CD4-positive, alpha-beta memory T cell (primary cell): ENCODE results near the gene GSAP. TPM values are rescaled to one million over a fixed set of nuclear protein-coding genes. Genes with fewer than 3 reads are reported as not detected.

Experiments used
- CTCF ChIA-PET: fragments of 350-600 bp; sonication (Branson Sonifier 250); formaldehyde crosslinking; loops from one replicate; lab custom pipeline; 2021; ENCODE audit warnings: inconsistent platforms; ENCODE audit not compliant: partially characterized antibody; lab: Charles Lee
- POLR2A ChIA-PET: fragments of 350-600 bp; sonication (Branson Sonifier 250); formaldehyde crosslinking; loops from one replicate; lab custom pipeline; 2021; ENCODE audit not compliant: partially characterized antibody; lab: Charles Lee
- DNase-seq, 5 donors: peaks; one replicate each; pipeline versions ENCODE4 v3.0.0 to v3.0.0-alpha.2; 2020 to 2022; ENCODE audit warnings: mixed read lengths in 1 of 5
- H3K27ac ChIP-seq: one replicate; pipeline ENCODE4 v1.7.0; 2013; ENCODE audit warnings: low read depth, low read length
- H3K27me3 ChIP-seq: 2 replicates; pipeline ENCODE4 v1.7.0; 2013; ENCODE audit warnings: mild to moderate bottlenecking, low read length, moderate library complexity; ENCODE audit not compliant: insufficient read depth
- H3K36me3 ChIP-seq: 2 replicates; pipeline ENCODE4 v1.7.0; 2013; ENCODE audit warnings: mild to moderate bottlenecking, low read length, moderate library complexity; ENCODE audit not compliant: insufficient read depth
- H3K4me1 ChIP-seq: 2 replicates; pipeline ENCODE4 v1.7.0; 2013; ENCODE audit warnings: mild to moderate bottlenecking, low read length, moderate library complexity; ENCODE audit not compliant: insufficient read depth
- H3K4me3 ChIP-seq, 2 donors: one replicate each; pipeline ENCODE4 v1.7.0; 2013; ENCODE audit warnings: low read length in 2 of 2, mild to moderate bottlenecking in 1 of 2
- H3K9me3 ChIP-seq, 2 donors: one replicate each; pipeline ENCODE4 v1.7.0; 2013; ENCODE audit warnings: low read length in 2 of 2, control low read depth in 1 of 2; ENCODE audit not compliant: control insufficient read depth in 1 of 2
- H3K27ac Mint-ChIP-seq, 7 donors: one replicate each; pipeline ENCODE4 v1.8.0; 2020 to 2021; ENCODE audit warnings: mixed read lengths in 7 of 7, mild to moderate bottlenecking in 6 of 7, inconsistent platforms in 3 of 7, moderate library complexity in 3 of 7
- H3K27me3 Mint-ChIP-seq, 2 donors: one replicate each; pipeline ENCODE4 v1.8.0; 2020 to 2021; ENCODE audit warnings: mixed read lengths in 2 of 2
- H3K36me3 Mint-ChIP-seq, 2 donors: one replicate each; pipeline ENCODE4 v1.8.0; 2020 to 2021; ENCODE audit warnings: mixed read lengths in 2 of 2, inconsistent platforms in 1 of 2, mild to moderate bottlenecking in 1 of 2
- H3K4me1 Mint-ChIP-seq, 4 donors: one replicate each; pipeline ENCODE4 v1.8.0; 2020 to 2021; ENCODE audit warnings: mixed read lengths in 4 of 4, mild to moderate bottlenecking in 1 of 4
- H3K4me3 Mint-ChIP-seq, 8 donors: one replicate each; pipeline ENCODE4 v1.8.0; 2020 to 2021; ENCODE audit warnings: mixed read lengths in 8 of 8, mild to moderate bottlenecking in 7 of 8, moderate library complexity in 6 of 8, inconsistent platforms in 3 of 8
- H3K9me3 Mint-ChIP-seq, 8 donors: one replicate each; pipeline ENCODE4 v1.8.0; 2020 to 2021; ENCODE audit warnings: mixed read lengths in 8 of 8, mild to moderate bottlenecking in 5 of 8, inconsistent platforms in 3 of 8, moderate library complexity in 1 of 8
- intact Hi-C: fragments of 100-400 bp; cut with micrococcal nuclease; formaldehyde crosslinking; loops from one replicate; pipeline ENCODE4 v1.15.1; 2023
- polyA plus RNA-seq, 2 donors: library from polyadenylated mRNA; unstranded; fragments of 300-500 nt; fragmentation: Illumina TruSeq; gene quantifications; one replicate each; pipeline ENCODE4 v1.2.3, GENCODE V29; 2021
- total RNA-seq, 2 experiments: library from RNA; stranded (reverse); gene quantifications; one replicate each; pipeline ENCODE4 v1.2.3, GENCODE V29; 2021

GSAP gene
- total and polyA plus RNA-seq, 4 experiments from 2014 or later, result 9.4 to 22.0 (median 16.5) TPM

- no peaks in the 10 kb centered on the region for H3K27me3 ChIP-seq
- POLR2A ChIA-PET, result interaction anchor here (1.0 to 5.0 kb wide), 2 partner anchors 64 to 119 kb away, joined by 3 to 37 read pairs; partner anchors contain the start of gene PTPN12
- Mint-ChIP-seq H3K4me1 (peaks cover 15 to 43% (median 28%) of the 10 kb centered on the region in 4 donors), H3K36me3 (no peaks in the 10 kb centered on the region), H3K9me3 (no peaks in the 10 kb centered on the region), H3K4me3 (peak overlapping the region in 6 of 8 donors; percentile 1 to 82 (median 36)), H3K27me3 (peaks cover 0 to 2% of the 10 kb centered on the region in 2 donors), H3K27ac (peak overlapping the region in 4 of 7 donors; percentile 18 to 65 (median 25))
- H3K4me1 ChIP-seq, result peaks cover 24% of the 10 kb centered on the region
- H3K36me3 ChIP-seq, result no peaks in the 10 kb centered on the region
- no peak overlapping the region for H3K4me3 ChIP-seq
- H3K9me3 ChIP-seq, result no peaks in the 10 kb centered on the region
- intact Hi-C loops, result loop anchor here (2.0 to 5.0 kb wide), 3 partner anchors 63 to 220 kb away; partner anchors contain the start of genes FGL2 and PTPN12
- H3K27ac ChIP-seq, result no peak overlapping the region
- CTCF ChIA-PET, result no interaction called here
- DNase-seq, result no peak
Observed at GRCh38 chr7:77417801-77418200, 1.7 kb upstream of the GSAP start.

DNA sequence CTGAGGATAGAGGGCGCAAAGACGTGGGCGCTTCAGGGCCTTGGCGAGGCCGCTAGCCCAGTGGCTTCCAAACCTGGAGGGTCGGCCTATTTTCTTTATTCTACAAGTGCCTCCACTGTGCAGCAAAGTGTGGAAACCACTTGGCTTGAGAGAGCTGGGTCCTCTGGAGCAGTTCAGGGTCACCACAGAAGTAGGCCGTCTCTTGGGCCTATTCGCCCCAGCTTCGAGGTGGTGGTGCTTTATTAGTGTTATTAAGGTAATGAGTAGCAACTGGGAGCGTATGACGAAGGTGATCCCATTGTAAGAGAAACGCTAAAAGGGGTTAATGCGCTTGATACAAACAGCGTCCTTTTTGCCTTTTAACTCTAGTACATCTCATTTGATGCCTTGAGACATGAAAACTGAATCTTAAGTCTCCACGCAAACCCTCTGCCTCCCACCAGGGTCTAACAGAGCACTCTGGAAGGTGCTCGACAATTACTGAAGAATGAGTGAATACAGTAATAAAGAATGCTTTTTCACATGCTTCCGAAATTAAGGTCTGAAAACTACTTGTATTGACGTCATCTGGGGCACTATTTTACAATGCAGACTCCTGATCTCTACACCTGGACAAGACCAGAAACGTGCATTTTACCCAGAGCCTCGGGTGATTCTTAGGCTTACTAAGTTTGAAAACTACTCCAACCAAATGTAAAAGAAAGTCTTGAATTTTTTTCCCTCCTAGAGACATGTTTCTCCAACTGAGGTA, 647 bp upstream of the GSAP start:
- H3K4me1 Mint-ChIP-seq, result peaks cover 15 to 43% (median 28%) of the 10 kb centered on the region in 4 donors
- Histone ChIP-seq H3K27me3 (no peaks in the 10 kb centered on the region), H3K4me3 (peak overlapping the region in 1 of 2 donors; percentile 56), H3K9me3 (no peaks in the 10 kb centered on the region), H3K4me1 (peaks cover 24% of the 10 kb centered on the region), H3K36me3 (no peaks in the 10 kb centered on the region), H3K27ac (peak overlapping the region; percentile 58)
- no peaks in the 10 kb centered on the region for H3K36me3 Mint-ChIP-seq
- H3K4me3 Mint-ChIP-seq, result peak overlapping the region; percentile 77 to 85 (median 80)
- POLR2A ChIA-PET, result interaction anchor here (1.2 to 5.0 kb wide), 6 partner anchors 11 to 120 kb away, joined by 3 to 37 read pairs (median 8); partner anchors contain the start of gene PTPN12
- peaks cover 0 to 2% of the 10 kb centered on the region in 2 donors for H3K27me3 Mint-ChIP-seq
- intact Hi-C loops, result loop anchor here (2.0 to 5.0 kb wide), 3 partner anchors 62 to 219 kb away; partner anchors contain the start of genes FGL2 and PTPN12
- no peak for DNase-seq
- H3K9me3 Mint-ChIP-seq, result no peaks in the 10 kb centered on the region
- CTCF ChIA-PET, result interaction anchor here (0.7 to 0.9 kb wide), 2 partner anchors 62 to 85 kb away, joined by 3 to 7 read pairs; no protein-coding TSS in a partner anchor
- H3K27ac Mint-ChIP-seq, result peak overlapping the region; percentile 41 to 84 (median 77)

DNA sequence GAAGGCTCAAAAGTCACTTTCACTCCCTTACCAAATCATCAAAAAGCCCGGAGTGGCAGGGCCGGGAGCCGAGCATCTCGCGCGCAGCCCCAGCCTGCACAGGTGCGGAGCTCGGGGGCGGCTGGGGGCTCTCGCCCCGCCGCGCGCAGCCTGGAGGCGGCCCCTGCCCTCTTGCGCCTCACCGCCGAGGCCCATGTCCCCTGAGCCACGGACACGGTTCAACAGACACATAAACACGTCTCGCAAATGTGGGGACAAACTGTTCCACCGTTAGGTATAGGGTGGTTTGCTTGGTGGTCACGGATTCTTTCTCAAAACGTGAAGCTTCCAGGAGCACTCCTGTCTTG, 700 bp downstream of the GSAP start:
- Histone ChIP-seq H3K36me3 (no peaks in the 10 kb centered on the region), H3K27me3 (no peaks in the 10 kb centered on the region), H3K9me3 (no peaks in the 10 kb centered on the region), H3K4me1 (peaks cover 24% of the 10 kb centered on the region), H3K4me3 (peak overlapping the region; percentile 8 to 56), H3K27ac (peak overlapping the region; percentile 58)
- peak overlapping the region in 6 of 7 donors; percentile 2 to 81 (median 70) for H3K27ac Mint-ChIP-seq
- H3K4me3 Mint-ChIP-seq, result peak overlapping the region; percentile 78 to 91 (median 84)
- POLR2A ChIA-PET, result interaction anchor here (0.8 to 5.0 kb wide), 9 partner anchors 11 to 282 kb away, joined by 3 to 37 read pairs (median 4); partner anchors contain the start of gene PTPN12
- intact Hi-C loops, result loop anchor here (5.0 kb wide), 1 partner anchor 218 kb away; the partner anchor contains the start of gene FGL2
- no peaks in the 10 kb centered on the region for H3K36me3 Mint-ChIP-seq
- CTCF ChIA-PET, result interaction anchor here (1.2 to 2.3 kb wide), 4 partner anchors 13 to 236 kb away, joined by 3 to 9 read pairs (median 4); no protein-coding TSS in a partner anchor
- H3K9me3 Mint-ChIP-seq, result no peaks in the 10 kb centered on the region
- H3K27me3 Mint-ChIP-seq, result no peaks in the 10 kb centered on the region
- H3K4me1 Mint-ChIP-seq, result peaks cover 18 to 49% (median 30%) of the 10 kb centered on the region in 4 donors
- peak in 4 of 5 donors; percentile 16 to 31 (median 19) for DNase-seq

- Histone ChIP-seq H3K4me1 (peaks cover 24% of the 10 kb centered on the region), H3K9me3 (no peaks in the 10 kb centered on the region), H3K27ac (no peak overlapping the region), H3K27me3 (no peaks in the 10 kb centered on the region), H3K4me3 (no peak overlapping the region), H3K36me3 (no peaks in the 10 kb centered on the region)
- CTCF ChIA-PET, result interaction anchor here (0.8 to 2.3 kb wide), 8 partner anchors 9 to 238 kb away, joined by 3 to 9 read pairs (median 3); no protein-coding TSS in a partner anchor
- intact Hi-C loops, result no loop called here
- Mint-ChIP-seq H3K9me3 (no peaks in the 10 kb centered on the region), H3K27ac (peak overlapping the region in 3 of 7 donors; percentile 7 to 67 (median 17)), H3K27me3 (no peaks in the 10 kb centered on the region), H3K4me3 (peak overlapping the region in 6 of 8 donors; percentile 9 to 91 (median 68)), H3K4me1 (peaks cover 18 to 57% (median 28%) of the 10 kb centered on the region in 4 donors), H3K36me3 (no peaks in the 10 kb centered on the region)
- DNase-seq, result no peak
- POLR2A ChIA-PET, result interaction anchor here (5.0 kb wide), 1 partner anchor 60 kb away, joined by 37 read pairs; no protein-coding TSS in a partner anchor
Observed at GRCh38 chr7:77413861-77414424, 2.2 kb downstream of the GSAP start.

DNA sequence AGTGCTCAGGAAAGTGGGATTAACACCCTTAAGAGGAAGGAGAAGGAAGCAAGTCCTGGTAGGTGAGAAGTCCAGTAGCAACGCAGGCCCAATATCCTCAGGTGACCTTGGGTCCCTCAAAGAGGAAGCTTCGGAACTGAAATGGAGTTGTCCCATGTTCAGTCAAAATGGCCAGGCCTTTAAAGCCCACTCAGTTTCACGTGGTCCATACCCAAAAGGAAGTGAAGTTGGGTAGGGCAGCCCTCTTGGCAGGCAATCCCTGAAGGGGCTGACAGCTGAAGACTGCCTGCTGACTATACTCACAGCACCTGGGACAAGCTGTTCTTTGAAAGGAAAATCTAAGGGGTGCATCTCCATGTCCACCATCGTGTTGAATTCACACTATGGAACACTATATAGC, 3.0 kb downstream of the GSAP start:
- Histone ChIP-seq H3K27ac (no peak overlapping the region), H3K4me3 (no peak overlapping the region), H3K36me3 (no peaks in the 10 kb centered on the region), H3K4me1 (peaks cover 24% of the 10 kb centered on the region), H3K9me3 (no peaks in the 10 kb centered on the region), H3K27me3 (no peaks in the 10 kb centered on the region)
- DNase-seq, result no peak
- H3K27ac Mint-ChIP-seq, result peak overlapping the region in 1 of 7 donors; percentile 17
- H3K4me3 Mint-ChIP-seq, result peak overlapping the region in 1 of 8 donors; percentile 1
- intact Hi-C loops, result no loop called here
- peaks cover 19 to 49% (median 26%) of the 10 kb centered on the region in 4 donors for H3K4me1 Mint-ChIP-seq
- H3K27me3 Mint-ChIP-seq, result no peaks in the 10 kb centered on the region
- no peaks in the 10 kb centered on the region for H3K36me3 Mint-ChIP-seq
- no peaks in the 10 kb centered on the region for H3K9me3 Mint-ChIP-seq
- ChIA-PET POLR2A (interaction anchor here (5.0 kb wide), 1 partner anchor 60 kb away, joined by 37 read pairs; no protein-coding TSS in a partner anchor), CTCF (interaction anchor here (0.8 to 1.4 kb wide), 3 partner anchors 10 to 85 kb away, joined by 3 read pairs; no protein-coding TSS in a partner anchor)

- no peaks in the 10 kb centered on the region for H3K9me3 ChIP-seq
- Mint-ChIP-seq H3K27me3 (no peaks in the 10 kb centered on the region), H3K4me3 (no peak overlapping the region), H3K4me1 (peaks cover 14 to 32% (median 17%) of the 10 kb centered on the region in 4 donors), H3K9me3 (no peaks in the 10 kb centered on the region), H3K36me3 (no peaks in the 10 kb centered on the region), H3K27ac (peak overlapping the region in 1 of 7 donors; percentile 62)
- H3K4me1 ChIP-seq, result peaks cover 11% of the 10 kb centered on the region
- POLR2A ChIA-PET, result no interaction called here
- H3K27ac ChIP-seq, result no peak overlapping the region
- no peaks in the 10 kb centered on the region for H3K27me3 ChIP-seq
- intact Hi-C loops, result no loop called here
- no peak overlapping the region for H3K4me3 ChIP-seq
- CTCF ChIA-PET, result interaction anchor here (1.2 to 1.4 kb wide), 2 partner anchors 13 to 78 kb away, joined by 3 to 4 read pairs; no protein-coding TSS in a partner anchor
- DNase-seq, result no peak
- H3K36me3 ChIP-seq, result no peaks in the 10 kb centered on the region
Observed at GRCh38 chr7:77409739-77410547, 6.2 kb downstream of the GSAP start.
